ENCODE results near the gene SMCP. TPM values are rescaled to one million over a fixed set of nuclear protein-coding genes. Genes with fewer than 3 reads are reported as not detected.

SMCP gene
- total RNA-seq, 4 donors from 2014 or later: not detected

DNA sequence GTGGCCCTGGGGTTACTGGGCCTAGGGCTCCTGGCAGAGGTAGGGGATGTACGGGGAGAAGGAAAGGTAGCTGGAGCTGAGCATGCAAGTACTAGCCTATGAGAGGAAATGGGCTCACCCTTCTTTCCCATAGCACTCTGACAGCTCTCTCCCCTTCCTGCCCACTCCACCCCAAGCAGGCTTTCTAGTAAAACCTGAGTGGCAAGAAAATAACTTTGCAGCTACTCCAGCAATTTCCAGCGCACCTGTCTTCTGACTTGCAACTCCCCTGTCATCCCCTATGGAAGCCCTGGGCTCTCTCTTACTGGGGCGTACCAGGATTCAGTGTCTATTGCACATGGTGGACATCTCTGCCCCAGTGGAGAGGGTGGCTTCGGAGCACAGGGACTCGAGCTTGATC lies 23.5 kb downstream of the SMCP start:
- Histone ChIP-seq H3K9me3 (no peaks in the 10 kb centered on the region), H3K4me1 (no peaks in the 10 kb centered on the region), H3K27me3 (no peaks in the 10 kb centered on the region), H3K36me3 (no peaks in the 10 kb centered on the region), H3K27ac (no peak overlapping the region), H3K4me3 (no peak overlapping the region)
- no peak for DNase-seq
- TF ChIP-seq, protein P1, sequence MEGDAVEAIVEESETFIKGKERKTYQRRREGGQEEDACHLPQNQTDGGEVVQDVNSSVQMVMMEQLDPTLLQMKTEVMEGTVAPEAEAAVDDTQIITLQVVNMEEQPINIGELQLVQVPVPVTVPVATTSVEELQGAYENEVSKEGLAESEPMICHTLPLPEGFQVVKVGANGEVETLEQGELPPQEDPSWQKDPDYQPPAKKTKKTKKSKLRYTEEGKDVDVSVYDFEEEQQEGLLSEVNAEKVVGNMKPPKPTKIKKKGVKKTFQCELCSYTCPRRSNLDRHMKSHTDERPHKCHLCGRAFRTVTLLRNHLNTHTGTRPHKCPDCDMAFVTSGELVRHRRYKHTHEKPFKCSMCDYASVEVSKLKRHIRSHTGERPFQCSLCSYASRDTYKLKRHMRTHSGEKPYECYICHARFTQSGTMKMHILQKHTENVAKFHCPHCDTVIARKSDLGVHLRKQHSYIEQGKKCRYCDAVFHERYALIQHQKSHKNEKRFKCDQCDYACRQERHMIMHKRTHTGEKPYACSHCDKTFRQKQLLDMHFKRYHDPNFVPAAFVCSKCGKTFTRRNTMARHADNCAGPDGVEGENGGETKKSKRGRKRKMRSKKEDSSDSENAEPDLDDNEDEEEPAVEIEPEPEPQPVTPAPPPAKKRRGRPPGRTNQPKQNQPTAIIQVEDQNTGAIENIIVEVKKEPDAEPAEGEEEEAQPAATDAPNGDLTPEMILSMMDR (IDR thresholded peaks at IDR 0.05): no peak
- intact Hi-C loops (cut with DNase I; ENCODE audit: low total_unique reads): no loop called here

DNA sequence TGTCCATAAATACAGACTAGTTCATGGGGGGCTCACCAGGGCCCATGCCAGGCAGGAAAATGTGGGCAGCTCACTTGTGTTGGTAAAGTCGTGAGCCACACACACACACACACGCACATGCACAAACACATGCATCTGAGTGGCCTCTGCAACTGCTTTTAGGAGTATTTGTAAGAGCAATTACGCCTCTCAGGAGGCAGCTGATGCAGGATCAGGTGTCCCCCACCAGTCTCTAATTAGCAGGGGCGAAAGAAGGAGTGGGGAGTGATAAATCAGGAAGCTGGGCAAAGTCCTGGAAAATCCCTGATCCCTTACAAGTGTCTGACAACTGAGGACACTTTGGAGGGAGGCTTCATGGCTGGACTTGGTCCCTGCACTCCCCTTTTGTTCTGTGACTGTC lies 24.5 kb downstream of the SMCP start:
- intact Hi-C loops (cut with DNase I; ENCODE audit: low total_unique reads): no loop called here
- TF ChIP-seq POLR2A (IDR thresholded peaks at IDR 0.05): no peak
- TF ChIP-seq, protein P1 (IDR thresholded peaks at IDR 0.05): no peak
- no peaks in the 10 kb centered on the region for H3K36me3 ChIP-seq
- no peak overlapping the region for H3K27ac ChIP-seq
- no peaks in the 10 kb centered on the region for H3K4me1 ChIP-seq
- no peak for DNase-seq
- no peaks in the 10 kb centered on the region for H3K27me3 ChIP-seq
- no peak overlapping the region for H3K4me3 ChIP-seq
- H3K9me3 ChIP-seq: no peaks in the 10 kb centered on the region

DNA sequence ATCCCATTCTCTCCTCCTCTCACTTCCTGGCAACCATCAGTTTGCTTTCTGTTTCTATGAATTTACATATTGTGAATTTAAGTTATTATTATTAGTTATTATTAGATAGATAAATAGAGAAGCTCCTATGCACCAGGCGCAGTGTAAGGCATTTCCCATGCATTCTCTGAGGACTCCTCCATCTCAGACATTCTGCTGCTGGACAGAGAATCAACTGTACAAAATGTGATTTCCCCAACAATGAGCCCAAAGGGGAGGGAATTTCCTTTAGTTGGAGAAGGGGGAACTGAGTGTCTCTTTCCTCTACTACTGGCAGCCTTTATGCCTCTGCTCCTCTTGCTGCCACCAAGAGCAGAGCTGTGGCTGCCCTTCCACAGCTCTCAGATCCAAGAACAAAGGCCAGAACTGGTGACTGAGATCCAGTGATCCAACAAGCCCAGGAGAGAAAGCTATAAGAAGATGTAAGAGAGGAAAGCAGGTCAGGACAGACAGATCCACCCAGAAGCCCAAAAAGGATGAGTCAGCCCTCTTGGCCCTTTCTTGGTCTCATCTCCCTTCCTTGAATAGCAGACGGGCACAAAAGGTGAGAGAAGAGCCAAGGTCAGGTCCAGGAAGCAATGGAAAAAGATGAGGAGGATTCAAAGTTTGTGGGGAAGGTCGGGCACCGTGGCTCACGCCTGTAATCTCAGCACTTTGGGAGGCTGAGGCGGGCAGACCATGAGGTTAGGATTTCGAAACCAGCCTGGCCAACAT lies 26.7 kb downstream of the SMCP start:
- no peak for DNase-seq
- no peak for TF ChIP-seq POLR2A (IDR thresholded peaks at IDR 0.05)
- TF ChIP-seq, protein P1 (IDR thresholded peaks at IDR 0.05): no peak
- Histone ChIP-seq H3K9me3 (no peaks in the 10 kb centered on the region), H3K27ac (no peak overlapping the region), H3K4me1 (no peaks in the 10 kb centered on the region), H3K27me3 (no peaks in the 10 kb centered on the region), H3K36me3 (no peaks in the 10 kb centered on the region), H3K4me3 (no peak overlapping the region)
- intact Hi-C loops (cut with DNase I; ENCODE audit: low total_unique reads): no loop called here

DNA sequence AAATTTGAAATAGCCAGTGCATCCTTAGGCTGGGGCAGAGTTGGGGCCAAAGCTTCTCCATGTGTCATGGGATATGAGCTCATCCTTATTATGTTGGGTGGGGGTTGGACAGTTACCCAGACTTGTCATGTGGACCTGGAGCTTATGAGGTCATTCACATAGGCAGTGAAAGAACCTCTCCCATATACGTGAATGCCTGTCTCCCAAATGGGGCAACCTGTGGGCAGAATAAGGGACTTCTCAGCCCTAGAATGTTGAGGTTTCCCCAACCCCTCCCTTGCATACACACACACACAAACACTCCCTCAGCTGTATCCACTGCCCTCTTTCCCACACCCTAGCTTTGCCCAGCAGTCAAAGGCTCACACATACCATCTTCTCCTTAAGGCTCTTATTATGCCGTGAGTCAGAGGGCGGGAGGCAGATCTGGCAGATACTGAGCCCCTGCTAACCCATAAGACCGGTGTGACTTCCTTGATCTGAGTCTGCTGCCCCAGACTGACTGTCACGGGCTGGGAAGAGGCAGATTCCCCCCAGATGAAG lies 28.0 kb downstream of the SMCP start:
- intact Hi-C loops (cut with DNase I; ENCODE audit: low total_unique reads): no loop called here
- H3K27ac ChIP-seq: no peak overlapping the region
- TF ChIP-seq, protein P1 (IDR thresholded peaks at IDR 0.05): no peak
- no peak for DNase-seq
- H3K27me3 ChIP-seq: no peaks in the 10 kb centered on the region
- no peaks in the 10 kb centered on the region for H3K9me3 ChIP-seq
- H3K36me3 ChIP-seq: no peaks in the 10 kb centered on the region
- H3K4me1 ChIP-seq: no peaks in the 10 kb centered on the region
- no peak overlapping the region for H3K4me3 ChIP-seq

DNA sequence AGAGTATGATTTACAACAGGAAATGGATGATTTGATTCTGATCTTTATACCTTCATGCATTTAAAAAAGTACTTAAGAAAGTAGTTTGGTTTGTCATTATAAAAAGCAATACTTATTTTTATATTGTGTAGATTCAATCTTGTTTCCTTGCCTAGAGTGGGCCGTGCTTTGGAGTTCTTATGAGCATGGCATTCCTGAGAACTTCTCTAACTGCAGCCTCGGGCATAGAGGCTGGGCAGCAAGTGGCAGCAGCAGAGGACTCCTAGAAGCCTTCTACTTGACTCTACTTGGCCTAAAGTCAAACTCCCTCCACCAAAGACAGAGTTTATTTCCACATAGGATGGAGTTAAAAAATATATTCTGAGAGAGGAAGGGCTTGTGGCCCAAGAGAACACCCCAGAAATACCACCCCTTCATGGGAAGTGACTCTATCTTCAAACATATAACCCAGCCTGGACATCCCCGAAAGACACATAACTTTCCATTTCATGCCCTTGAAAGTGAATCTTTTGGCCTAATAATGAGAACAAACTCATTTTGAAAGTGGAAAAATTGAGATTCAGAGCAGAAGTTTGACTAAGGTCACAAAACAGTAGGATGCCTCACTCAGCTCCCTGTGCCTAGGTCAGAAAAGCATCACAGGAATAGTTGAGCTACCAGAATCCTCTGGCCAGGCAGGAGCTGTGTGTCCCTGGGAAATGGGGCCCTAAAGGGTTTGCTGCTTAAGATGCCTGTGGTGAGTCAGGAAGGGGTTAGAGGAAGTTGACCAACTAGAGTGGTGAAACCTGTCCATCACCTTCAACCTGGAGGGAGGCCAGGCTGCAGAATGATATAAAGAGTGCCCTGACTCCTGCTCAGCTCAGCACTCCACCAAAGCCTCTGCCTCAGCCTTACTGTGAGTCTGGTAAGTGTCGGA lies 29.8 kb downstream of the SMCP start, which contains the start of gene IVL:
Gene IVL, plus strand, starts transcription at position 861 of the 916 bp plus-strand sequence. CDS start 1,252 bp downstream, outside the sequence.
- no peak within 1 kb of the TSS for H3K27ac ChIP-seq
- H3K9me3 ChIP-seq: no peaks in the 10 kb centered on the region
- H3K4me3 ChIP-seq: no peak within 1 kb of the TSS
- H3K4me1 ChIP-seq: no peaks in the 10 kb centered on the region
- no peaks in the 10 kb centered on the region for H3K27me3 ChIP-seq
- TF ChIP-seq POLR2A (IDR thresholded peaks at IDR 0.05): no peak
- TF ChIP-seq, protein P1 (IDR thresholded peaks at IDR 0.05): no peak
- H3K36me3 ChIP-seq: no peaks in the 10 kb centered on the region
- no peak for DNase-seq
- intact Hi-C loops (cut with DNase I; ENCODE audit: low total_unique reads): no loop called here
